OCI-M2 (cell line): ENCODE results near the gene ESPL1.

ENCODE experiments used
- DNase-seq: peaks from one replicate; lab custom pipeline; 2025; ENCODE audit not compliant: unreplicated experiment; lab: John Stamatoyannopoulos, UW

The ESPL1 gene

GRCh38 chr12:53255996-53256395 lies 12.1 kb upstream of the ESPL1 start:
- DNase-seq: no peak

DNA sequence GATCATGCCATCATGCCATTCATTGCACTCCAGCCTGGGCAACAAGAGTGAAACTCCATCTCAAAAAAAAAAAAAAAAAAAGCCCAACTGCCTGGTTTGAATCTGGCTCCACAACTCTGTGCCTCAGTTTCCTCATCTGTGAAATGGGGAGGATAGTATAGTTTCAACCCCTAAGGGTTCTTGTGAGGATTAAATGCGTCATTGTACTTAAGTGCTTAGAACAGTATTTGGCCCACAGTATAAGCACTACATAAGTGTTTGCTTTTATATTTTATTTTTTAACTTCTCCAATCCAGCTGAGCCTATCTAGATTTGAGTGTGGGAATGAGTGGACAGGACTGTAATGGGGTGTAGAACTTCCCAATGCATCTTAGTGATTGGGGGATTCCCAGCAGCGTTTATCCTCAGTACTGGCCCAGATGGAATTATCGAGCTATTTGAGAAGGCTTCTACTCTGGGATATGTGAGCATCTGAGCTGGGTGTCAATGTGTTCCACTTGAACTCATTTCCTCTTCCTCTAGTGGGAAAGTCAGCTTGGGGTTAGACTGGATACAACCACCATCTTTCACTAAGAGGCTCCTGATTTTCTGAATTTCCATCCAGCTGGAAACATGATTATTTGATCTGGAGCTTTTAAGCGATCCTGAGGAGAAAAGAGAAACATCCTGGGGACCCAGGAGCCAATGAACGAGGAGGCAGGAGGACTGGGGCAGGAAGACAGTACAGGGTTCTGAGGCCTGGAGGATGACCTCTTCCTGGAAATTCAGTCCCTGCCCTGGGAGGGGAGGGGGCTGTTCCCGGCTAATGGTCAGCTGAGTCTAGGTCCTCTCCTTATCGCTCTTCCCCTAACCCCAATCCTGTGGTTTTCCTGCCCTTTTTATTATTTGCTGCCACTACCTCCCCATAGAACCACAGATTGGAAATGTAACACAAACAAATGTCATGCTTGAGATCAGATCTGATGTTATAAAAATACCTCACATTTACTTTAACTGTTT lies 9.3 kb upstream of the ESPL1 start:
- DNase-seq: no peak

DNA sequence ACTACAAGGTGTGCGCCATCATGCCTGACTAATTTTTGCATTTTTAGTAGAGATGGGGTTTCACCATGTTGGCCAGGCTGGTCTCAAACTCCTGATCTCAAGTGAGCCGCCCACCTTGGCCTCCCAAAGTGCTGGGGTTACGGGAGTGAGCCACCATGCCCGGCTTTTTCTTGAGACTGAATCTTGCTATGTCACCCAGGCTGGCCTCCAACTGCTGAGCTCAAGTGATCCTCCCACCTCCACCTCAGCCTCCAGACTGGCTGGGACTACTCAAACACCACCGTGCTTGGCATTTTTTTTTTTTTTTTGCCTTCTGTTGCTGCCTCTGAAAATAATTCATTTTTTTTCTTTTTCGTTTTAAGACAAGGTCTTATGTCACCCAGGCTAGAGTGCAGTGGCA lies 8.2 kb upstream of the ESPL1 start:
- DNase-seq: no peak

GRCh38 chr12:53265783-53266182 lies 2.3 kb upstream of the ESPL1 start:
- DNase-seq: no peak

DNA sequence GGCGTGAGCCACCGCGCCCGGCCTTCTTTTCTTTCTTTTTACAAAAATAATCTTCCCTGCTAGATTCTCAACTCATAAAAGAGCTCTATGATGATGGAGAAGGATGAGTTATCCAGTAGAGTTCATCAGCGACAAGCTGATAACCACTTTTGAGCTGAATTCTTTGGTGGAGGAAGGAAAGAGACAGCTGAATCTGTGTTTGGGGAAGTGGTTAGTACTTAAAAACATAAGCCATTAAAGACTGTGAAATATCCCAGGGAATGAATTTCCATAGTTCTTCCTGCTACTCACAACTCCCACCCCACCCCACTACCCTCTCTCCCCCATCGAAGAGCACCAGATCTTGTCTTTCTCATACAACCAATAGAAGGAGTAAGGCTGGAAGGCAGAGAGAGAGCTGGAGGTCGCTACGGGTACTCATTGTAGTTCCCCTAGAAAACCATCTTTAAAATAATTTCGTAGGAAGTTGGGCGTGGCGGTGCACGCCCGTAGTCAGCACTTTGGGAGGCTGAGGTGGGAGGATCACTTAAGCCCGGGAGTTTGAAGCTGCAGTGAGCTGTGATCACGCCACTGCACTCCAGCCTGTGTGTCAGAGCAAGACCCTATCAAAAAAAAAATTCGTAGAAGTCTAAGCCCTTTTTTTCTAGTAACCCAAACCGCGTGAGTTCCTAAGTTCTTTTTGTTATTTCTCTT lies 647 bp upstream of the ESPL1 start:
- no peak for DNase-seq

DNA sequence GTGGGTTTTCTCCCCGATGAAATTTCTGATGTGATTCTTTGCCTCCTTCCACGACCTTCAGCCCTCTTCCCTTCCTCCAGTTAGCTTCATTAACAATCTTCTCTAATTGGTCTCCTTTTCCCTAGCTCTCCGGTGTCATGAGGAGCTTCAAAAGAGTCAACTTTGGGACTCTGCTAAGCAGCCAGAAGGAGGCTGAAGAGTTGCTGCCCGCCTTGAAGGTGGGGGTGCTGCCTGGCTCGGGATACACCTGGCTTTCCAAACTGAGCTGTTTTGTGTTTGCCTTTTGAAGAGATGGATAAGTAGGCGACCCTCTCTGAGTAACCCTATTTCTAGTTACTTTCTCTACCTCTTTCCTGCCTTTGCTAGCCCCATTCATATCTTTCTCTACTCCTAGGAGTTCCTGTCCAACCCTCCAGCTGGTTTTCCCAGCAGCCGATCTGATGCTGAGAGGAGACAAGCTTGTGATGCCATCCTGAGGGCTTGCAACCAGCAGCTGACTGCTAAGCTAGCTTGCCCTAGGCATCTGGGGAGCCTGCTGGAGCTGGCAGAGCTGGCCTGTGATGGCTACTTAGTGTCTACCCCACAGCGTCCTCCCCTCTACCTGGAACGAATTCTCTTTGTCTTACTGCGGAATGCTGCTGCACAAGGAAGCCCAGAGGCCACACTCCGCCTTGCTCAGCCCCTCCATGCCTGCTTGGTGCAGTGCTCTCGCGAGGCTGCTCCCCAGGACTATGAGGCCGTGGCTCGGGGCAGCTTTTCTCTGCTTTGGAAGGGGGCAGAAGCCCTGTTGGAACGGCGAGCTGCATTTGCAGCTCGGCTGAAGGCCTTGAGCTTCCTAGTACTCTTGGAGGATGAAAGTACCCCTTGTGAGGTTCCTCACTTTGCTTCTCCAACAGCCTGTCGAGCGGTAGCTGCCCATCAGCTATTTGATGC lies 797 bp downstream of the ESPL1 start:
- no peak for DNase-seq

GRCh38 chr12:53274445-53274844 lies 6.3 kb downstream of the ESPL1 start:
- DNase-seq: no peak

GRCh38 chr12:53276511-53276910 lies 8.4 kb downstream of the ESPL1 start:
- DNase-seq: no peak

DNA sequence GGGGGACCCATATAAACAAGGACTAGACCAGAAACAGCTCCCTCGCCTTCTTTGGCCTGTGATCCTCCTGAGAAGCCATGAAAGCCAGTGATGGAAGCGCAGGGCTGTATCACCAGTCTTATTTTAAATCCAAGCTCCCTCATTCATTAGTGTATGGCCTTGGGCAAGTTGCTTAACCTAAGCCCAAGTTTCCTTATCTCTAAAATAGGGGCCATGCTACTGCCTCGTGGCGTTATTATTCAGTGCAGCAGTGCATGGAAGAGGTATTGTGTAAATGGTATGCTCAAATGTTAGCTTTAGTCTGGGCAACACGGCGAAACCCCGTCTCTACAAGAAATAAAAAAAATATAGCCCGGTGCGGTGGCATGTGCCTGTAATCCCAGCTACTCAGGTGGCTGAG lies 9.9 kb downstream of the ESPL1 start:
- no peak for DNase-seq

GRCh38 chr12:53279283-53279869 lies 11.3 kb downstream of the ESPL1 start:
- no peak for DNase-seq

DNA sequence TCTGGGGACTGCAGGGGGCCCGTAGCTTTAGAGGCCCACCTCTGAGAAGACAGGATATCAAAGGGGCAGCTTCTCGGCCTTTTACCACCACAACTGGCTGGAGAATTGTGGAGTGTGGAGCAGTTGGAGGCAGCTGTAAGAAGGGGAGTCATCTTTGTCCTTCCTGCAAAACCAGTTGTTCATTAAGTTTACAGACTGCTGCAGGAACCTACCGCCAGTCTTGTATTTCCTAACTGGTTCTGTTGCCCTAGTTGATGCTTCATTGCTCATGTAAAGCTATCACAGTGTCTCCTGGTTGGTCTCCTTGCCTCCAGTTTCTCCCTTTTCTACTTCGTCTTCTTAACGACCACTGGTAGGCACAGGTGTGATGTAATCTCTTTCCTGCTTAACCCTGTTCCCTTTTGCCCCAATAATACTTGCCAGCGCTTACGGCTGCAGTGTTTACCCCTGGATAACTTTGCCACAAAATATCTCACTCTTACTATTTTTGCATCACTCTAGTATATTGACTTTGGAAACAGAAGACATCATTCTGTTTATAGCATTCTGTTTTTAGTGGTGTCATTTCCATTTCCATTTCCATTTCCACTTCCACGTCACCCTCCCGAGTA lies 11.9 kb downstream of the ESPL1 start:
- DNase-seq: no peak

DNA sequence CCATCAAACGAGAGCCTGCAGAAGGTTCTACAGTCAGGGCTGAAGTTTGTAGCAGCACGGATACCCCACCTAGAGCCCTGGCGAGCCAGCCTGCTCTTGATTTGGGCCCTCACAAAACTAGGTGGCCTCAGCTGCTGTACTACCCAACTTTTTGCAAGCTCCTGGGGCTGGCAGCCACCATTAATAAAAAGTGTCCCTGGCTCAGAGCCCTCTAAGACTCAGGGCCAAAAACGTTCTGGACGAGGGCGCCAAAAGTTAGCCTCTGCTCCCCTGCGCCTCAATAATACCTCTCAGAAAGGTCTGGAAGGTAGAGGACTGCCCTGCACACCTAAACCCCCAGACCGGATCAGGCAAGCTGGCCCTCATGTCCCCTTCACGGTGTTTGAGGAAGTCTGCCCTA lies 18.3 kb downstream of the ESPL1 start:
- DNase-seq: no peak

GRCh38 chr12:53287741-53288216 lies 19.7 kb downstream of the ESPL1 start:
- no peak for DNase-seq

DNA sequence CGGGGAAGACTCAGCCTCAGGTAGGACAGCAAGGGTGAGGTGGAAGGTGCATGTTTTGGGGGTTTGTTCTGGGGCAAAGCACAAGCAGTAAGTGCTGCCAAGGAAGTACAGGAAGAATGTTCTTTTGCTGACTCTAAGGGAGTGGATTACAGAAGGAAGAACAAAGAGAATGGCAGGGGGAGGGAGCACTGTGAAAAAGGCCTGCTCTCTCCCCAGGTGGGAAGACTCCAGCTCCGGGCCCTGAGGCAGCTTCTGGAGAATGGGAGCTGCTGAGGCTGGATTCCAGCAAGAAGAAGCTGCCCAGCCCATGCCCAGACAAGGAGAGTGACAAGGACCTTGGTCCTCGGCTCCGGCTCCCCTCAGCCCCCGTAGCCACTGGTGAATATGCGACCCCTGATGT lies 20.2 kb downstream of the ESPL1 start:
- no peak for DNase-seq

GRCh38 chr12:53289891-53290290 lies 21.8 kb downstream of the ESPL1 start:
- no peak for DNase-seq

GRCh38 chr12:53290661-53291060 lies 22.6 kb downstream of the ESPL1 start:
- DNase-seq: no peak

GRCh38 chr12:53292426-53292825 lies 24.3 kb downstream of the ESPL1 start:
- no peak for DNase-seq

DNA sequence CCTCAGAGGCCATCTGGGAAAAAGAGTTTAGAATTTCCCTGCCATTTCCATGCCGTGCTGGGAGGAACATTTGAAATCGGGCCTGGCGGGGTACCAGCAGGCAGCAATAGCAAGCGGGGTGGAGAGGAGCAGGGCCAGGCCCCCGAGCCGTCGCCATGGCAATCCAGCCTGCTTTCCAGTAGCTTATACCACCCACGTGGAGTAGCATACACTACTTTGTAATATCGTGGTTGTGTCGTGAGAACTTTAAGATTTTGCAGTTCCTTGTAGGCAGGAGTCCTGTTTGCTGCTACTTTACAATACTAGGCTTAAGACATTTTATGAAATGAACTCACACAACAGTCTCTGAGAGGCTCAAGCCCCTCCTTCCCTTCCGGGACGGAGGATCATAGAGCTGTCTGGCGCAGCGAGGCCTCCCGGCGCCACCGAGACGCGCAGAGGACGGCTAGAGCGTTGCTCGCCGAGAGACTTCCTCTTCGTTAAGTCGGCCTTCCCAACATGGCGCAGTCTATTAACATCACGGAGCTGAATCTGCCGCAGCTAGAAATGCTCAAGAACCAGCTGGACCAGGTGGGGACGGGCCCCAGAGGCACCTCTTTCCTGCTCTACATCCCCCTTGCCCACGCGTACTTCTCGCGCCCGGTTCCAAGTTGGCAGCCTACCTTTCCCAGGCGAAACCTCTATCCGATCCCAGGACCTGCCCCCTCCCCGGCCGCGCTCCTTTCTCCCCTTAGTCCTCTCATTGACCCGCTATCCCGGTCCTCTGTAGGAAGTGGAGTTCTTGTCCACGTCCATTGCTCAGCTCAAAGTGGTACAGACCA lies 27.2 kb downstream of the ESPL1 start, which contains the start of gene PFDN5:
PFDN5 (plus strand) TSS at position 473 of the 821 bp plus-strand sequence; CDS start at position 499, 26 bp downstream.
- DNase-seq: peak; percentile 58

- no peak for DNase-seq
Measured at GRCh38 chr12:53295891-53296219, 27.8 kb downstream of the ESPL1 start.
